ENCODE data around the gene CEACAM3.

CEACAM3 gene

DNA sequence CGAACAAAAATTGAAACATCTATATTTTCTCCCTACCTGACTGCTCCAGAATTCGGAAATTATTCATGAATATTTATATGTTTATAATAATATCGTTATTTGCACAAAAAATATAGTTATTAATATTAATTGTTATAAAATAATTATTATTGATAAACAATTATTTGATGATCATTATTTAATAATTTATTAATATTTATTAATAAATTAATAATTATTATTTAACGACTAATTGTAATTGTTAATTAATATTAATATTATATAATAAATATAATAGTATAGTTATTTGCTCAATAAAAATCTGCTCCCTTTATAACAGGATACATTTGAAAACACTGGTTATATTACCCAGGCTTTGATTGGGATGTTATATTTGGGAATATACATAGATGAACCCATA lies 26.8 kb upstream of the CEACAM3 start:
- Histone ChIP-seq H3K4me3 (ENCODE audit: low read depth, low read length) (no peak overlapping the region), H3K4me1 (ENCODE audit: control insufficient read depth, insufficient read depth, low read length) (no peaks in the 10 kb centered on the region), H3K36me3 (ENCODE audit: control insufficient read depth in 2 of 2, insufficient read depth in 1 of 2, low read length in 2 of 2) (no peaks in the 10 kb centered on the region), H3K27ac (ENCODE audit: extremely low read depth, low read depth, low read length) (no peak overlapping the region), H3K9me3 (ENCODE audit: control insufficient read depth, insufficient read depth, low read depth, low read length) (no peaks in the 10 kb centered on the region)
- TF ChIP-seq ZNF623 (tag by site-specific recombination; IDR thresholded peaks at IDR 0.05) = no peak
- TF ChIP-seq, protein P1, sequence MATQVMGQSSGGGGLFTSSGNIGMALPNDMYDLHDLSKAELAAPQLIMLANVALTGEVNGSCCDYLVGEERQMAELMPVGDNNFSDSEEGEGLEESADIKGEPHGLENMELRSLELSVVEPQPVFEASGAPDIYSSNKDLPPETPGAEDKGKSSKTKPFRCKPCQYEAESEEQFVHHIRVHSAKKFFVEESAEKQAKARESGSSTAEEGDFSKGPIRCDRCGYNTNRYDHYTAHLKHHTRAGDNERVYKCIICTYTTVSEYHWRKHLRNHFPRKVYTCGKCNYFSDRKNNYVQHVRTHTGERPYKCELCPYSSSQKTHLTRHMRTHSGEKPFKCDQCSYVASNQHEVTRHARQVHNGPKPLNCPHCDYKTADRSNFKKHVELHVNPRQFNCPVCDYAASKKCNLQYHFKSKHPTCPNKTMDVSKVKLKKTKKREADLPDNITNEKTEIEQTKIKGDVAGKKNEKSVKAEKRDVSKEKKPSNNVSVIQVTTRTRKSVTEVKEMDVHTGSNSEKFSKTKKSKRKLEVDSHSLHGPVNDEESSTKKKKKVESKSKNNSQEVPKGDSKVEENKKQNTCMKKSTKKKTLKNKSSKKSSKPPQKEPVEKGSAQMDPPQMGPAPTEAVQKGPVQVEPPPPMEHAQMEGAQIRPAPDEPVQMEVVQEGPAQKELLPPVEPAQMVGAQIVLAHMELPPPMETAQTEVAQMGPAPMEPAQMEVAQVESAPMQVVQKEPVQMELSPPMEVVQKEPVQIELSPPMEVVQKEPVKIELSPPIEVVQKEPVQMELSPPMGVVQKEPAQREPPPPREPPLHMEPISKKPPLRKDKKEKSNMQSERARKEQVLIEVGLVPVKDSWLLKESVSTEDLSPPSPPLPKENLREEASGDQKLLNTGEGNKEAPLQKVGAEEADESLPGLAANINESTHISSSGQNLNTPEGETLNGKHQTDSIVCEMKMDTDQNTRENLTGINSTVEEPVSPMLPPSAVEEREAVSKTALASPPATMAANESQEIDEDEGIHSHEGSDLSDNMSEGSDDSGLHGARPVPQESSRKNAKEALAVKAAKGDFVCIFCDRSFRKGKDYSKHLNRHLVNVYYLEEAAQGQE (tag by site-specific recombination; IDR thresholded peaks at IDR 0.05) = no peak
- POLR2A ChIA-PET = no interaction called here
- CTCF ChIA-PET = interaction anchor here (0.6 to 4.3 kb wide), 10 partner anchors 10 to 78 kb away, joined by 3 to 49 read pairs (median 4); no protein-coding TSS in a partner anchor

DNA sequence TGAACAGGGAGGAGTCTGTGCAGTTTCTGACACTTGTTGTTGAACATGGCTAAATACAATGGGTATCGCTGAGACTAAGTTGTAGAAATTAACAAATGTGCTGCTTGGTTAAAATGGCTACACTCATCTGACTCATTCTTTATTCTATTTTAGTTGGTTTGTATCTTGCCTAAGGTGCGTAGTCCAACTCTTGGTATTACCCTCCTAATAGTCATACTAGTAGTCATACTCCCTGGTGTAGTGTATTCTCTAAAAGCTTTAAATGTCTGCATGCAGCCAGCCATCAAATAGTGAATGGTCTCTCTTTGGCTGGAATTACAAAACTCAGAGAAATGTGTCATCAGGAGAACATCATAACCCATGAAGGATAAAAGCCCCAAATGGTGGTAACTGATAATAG lies 25.0 kb upstream of the CEACAM3 start:
- H3K9me3 ChIP-seq (ENCODE audit: control insufficient read depth, insufficient read depth, low read depth, low read length) = no peaks in the 10 kb centered on the region
- no peaks in the 10 kb centered on the region for H3K4me1 ChIP-seq (ENCODE audit: control insufficient read depth, insufficient read depth, low read length)
- H3K4me3 ChIP-seq (ENCODE audit: low read depth, low read length) = no peak overlapping the region
- ChIA-PET CTCF (interaction anchor here (0.6 to 4.3 kb wide), 8 partner anchors 13 to 181 kb away, joined by 3 to 49 read pairs (median 6); no protein-coding TSS in a partner anchor), POLR2A (no interaction called here)
- H3K36me3 ChIP-seq (ENCODE audit: control insufficient read depth in 2 of 2, insufficient read depth in 1 of 2, low read length in 2 of 2) = no peaks in the 10 kb centered on the region
- TF ChIP-seq ZNF621 (tag by site-specific recombination; IDR thresholded peaks at IDR 0.05) (no peak), ZNF311 (tag by site-specific recombination; IDR thresholded peaks at IDR 0.05; ENCODE audit: borderline replicate concordance) (no peak), WT1 (tag by site-specific recombination; IDR thresholded peaks at IDR 0.05) (no peak), SP7 (tag by site-specific recombination; IDR thresholded peaks at IDR 0.05) (no peak), ZBTB44 (tag by site-specific recombination; IDR thresholded peaks at IDR 0.05) (no peak), ZNF521 (tag by site-specific recombination; IDR thresholded peaks at IDR 0.05) (no peak), SCRT2 (tag by site-specific recombination; IDR thresholded peaks at IDR 0.05) (no peak), ZNF624 (tag by site-specific recombination; IDR thresholded peaks at IDR 0.05) (no peak), ZNF560 (tag by site-specific recombination; IDR thresholded peaks at IDR 0.05; ENCODE audit: borderline replicate concordance) (no peak), GLI2 (tag by site-specific recombination; IDR thresholded peaks at IDR 0.05; ENCODE audit: borderline replicate concordance, low read depth) (no peak), IKZF3 (tag by site-specific recombination; IDR thresholded peaks at IDR 0.05) (no peak), ZNF366 (tag by site-specific recombination; conservative IDR thresholded peaks at IDR 0.05) (no peak), KLF16 (tag by site-specific recombination; IDR thresholded peaks at IDR 0.05) (no peak), ZNF155 (tag by site-specific recombination; IDR thresholded peaks at IDR 0.05) (no peak), BCL11A (tag by site-specific recombination; IDR thresholded peaks at IDR 0.05; ENCODE audit: low read depth) (no peak)
- TF ChIP-seq, protein P2, sequence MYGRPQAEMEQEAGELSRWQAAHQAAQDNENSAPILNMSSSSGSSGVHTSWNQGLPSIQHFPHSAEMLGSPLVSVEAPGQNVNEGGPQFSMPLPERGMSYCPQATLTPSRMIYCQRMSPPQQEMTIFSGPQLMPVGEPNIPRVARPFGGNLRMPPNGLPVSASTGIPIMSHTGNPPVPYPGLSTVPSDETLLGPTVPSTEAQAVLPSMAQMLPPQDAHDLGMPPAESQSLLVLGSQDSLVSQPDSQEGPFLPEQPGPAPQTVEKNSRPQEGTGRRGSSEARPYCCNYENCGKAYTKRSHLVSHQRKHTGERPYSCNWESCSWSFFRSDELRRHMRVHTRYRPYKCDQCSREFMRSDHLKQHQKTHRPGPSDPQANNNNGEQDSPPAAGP (tag by site-specific recombination; IDR thresholded peaks at IDR 0.05) = no peak
- TF ChIP-seq, protein P3, sequence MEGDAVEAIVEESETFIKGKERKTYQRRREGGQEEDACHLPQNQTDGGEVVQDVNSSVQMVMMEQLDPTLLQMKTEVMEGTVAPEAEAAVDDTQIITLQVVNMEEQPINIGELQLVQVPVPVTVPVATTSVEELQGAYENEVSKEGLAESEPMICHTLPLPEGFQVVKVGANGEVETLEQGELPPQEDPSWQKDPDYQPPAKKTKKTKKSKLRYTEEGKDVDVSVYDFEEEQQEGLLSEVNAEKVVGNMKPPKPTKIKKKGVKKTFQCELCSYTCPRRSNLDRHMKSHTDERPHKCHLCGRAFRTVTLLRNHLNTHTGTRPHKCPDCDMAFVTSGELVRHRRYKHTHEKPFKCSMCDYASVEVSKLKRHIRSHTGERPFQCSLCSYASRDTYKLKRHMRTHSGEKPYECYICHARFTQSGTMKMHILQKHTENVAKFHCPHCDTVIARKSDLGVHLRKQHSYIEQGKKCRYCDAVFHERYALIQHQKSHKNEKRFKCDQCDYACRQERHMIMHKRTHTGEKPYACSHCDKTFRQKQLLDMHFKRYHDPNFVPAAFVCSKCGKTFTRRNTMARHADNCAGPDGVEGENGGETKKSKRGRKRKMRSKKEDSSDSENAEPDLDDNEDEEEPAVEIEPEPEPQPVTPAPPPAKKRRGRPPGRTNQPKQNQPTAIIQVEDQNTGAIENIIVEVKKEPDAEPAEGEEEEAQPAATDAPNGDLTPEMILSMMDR (tag by site-specific recombination; IDR thresholded peaks at IDR 0.05) = no peak
- TF ChIP-seq, protein P4, sequence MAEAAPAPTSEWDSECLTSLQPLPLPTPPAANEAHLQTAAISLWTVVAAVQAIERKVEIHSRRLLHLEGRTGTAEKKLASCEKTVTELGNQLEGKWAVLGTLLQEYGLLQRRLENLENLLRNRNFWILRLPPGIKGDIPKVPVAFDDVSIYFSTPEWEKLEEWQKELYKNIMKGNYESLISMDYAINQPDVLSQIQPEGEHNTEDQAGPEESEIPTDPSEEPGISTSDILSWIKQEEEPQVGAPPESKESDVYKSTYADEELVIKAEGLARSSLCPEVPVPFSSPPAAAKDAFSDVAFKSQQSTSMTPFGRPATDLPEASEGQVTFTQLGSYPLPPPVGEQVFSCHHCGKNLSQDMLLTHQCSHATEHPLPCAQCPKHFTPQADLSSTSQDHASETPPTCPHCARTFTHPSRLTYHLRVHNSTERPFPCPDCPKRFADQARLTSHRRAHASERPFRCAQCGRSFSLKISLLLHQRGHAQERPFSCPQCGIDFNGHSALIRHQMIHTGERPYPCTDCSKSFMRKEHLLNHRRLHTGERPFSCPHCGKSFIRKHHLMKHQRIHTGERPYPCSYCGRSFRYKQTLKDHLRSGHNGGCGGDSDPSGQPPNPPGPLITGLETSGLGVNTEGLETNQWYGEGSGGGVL (tag by site-specific recombination; IDR thresholded peaks at IDR 0.05) = no peak
- no peak overlapping the region for H3K27ac ChIP-seq (ENCODE audit: extremely low read depth, low read depth, low read length)
